Activated naive CD4-positive, alpha-beta T cell treated with anti-CD3 and anti-CD28 coated beads, Interleukin-2, amount 10 ng/mL, durations not matched to agents 7 days and 5 days (primary cell): ENCODE data around the gene REXO4.
"Not testable (repeated sequence)": the region's sequence is repeated elsewhere in the genome, so short reads cannot be mapped to it uniquely, and the experiment has no call there.

ENCODE experiments used
- CTCF ChIA-PET: fragments of 350-600 bp; sonication (Branson Sonifier 250); formaldehyde crosslinking; loops from one replicate; lab custom pipeline; 2021; ENCODE audit warnings: antibody characterized with exemption; lab: Charles Lee
- DNase-seq: peaks from one replicate; pipeline ENCODE4 v3.0.0-alpha.2; 2020
- H3K27ac Mint-ChIP-seq: one replicate; pipeline ENCODE4 v1.8.0; 2021; ENCODE audit warnings: mild to moderate bottlenecking, moderate library complexity, mixed read lengths
- H3K27me3 Mint-ChIP-seq: one replicate; pipeline ENCODE4 v1.8.0; 2021; ENCODE audit warnings: mild to moderate bottlenecking, mixed read lengths
- H3K36me3 Mint-ChIP-seq: one replicate; pipeline ENCODE4 v1.8.0; 2021; ENCODE audit warnings: mixed read lengths
- H3K4me1 Mint-ChIP-seq: one replicate; pipeline ENCODE4 v1.8.0; 2021; ENCODE audit warnings: mixed read lengths
- H3K4me3 Mint-ChIP-seq: one replicate; pipeline ENCODE4 v1.8.0; 2021; ENCODE audit warnings: mild to moderate bottlenecking, moderate library complexity, mixed read lengths
- H3K9me3 Mint-ChIP-seq: one replicate; pipeline ENCODE4 v1.8.0; 2021; ENCODE audit warnings: mixed read lengths

REXO4 gene

GRCh38 chr9:133383438-133383837, 34.4 kb downstream of the REXO4 start:
- Mint-ChIP-seq H3K4me3 (no peak overlapping the region), H3K4me1 (no peaks in the 10 kb centered on the region), H3K27me3 (peaks cover 1% of the 10 kb centered on the region), H3K9me3 (no peaks in the 10 kb centered on the region), H3K27ac (no peak overlapping the region), H3K36me3 (no peaks in the 10 kb centered on the region)
- DNase-seq = no peak
- CTCF ChIA-PET = no interaction called here

GRCh38 chr9:133382507-133383141, 35.2 kb downstream of the REXO4 start:
- H3K27ac Mint-ChIP-seq = no peak overlapping the region
- peaks cover 9% of the 10 kb centered on the region for H3K27me3 Mint-ChIP-seq
- no peak overlapping the region for H3K4me3 Mint-ChIP-seq
- H3K4me1 Mint-ChIP-seq = no peaks in the 10 kb centered on the region
- no peak for DNase-seq
- no peaks in the 10 kb centered on the region for H3K9me3 Mint-ChIP-seq
- CTCF ChIA-PET = no interaction called here
- no peaks in the 10 kb centered on the region for H3K36me3 Mint-ChIP-seq

- Mint-ChIP-seq H3K4me3 (no peak overlapping the region), H3K36me3 (no peaks in the 10 kb centered on the region), H3K27ac (no peak overlapping the region), H3K27me3 (peaks cover 15% of the 10 kb centered on the region), H3K9me3 (no peaks in the 10 kb centered on the region), H3K4me1 (peaks cover 6% of the 10 kb centered on the region)
- DNase-seq = no peak
- CTCF ChIA-PET = no interaction called here
These were observed 37.1 kb downstream of the REXO4 start for GRCh38 chr9:133380734-133381133.

- peaks cover 12% of the 10 kb centered on the region for H3K4me1 Mint-ChIP-seq
- no peaks in the 10 kb centered on the region for H3K9me3 Mint-ChIP-seq
- peaks cover 15% of the 10 kb centered on the region for H3K27me3 Mint-ChIP-seq
- no peak overlapping the region for H3K4me3 Mint-ChIP-seq
- DNase-seq = no peak
- CTCF ChIA-PET = interaction anchor here (1.2 kb wide), 1 partner anchor 22 kb away, joined by 5 read pairs; the partner anchor contains the start of genes SURF1 and SURF2
- H3K27ac Mint-ChIP-seq = no peak overlapping the region
- H3K36me3 Mint-ChIP-seq = peaks cover 7% of the 10 kb centered on the region
These were observed 38.4 kb downstream of the REXO4 start for GRCh38 chr9:133379153-133380086.

- Mint-ChIP-seq H3K9me3 (no peaks in the 10 kb centered on the region), H3K4me3 (no peak overlapping the region), H3K36me3 (peaks cover 7% of the 10 kb centered on the region), H3K27ac (no peak overlapping the region), H3K4me1 (peaks cover 17% of the 10 kb centered on the region), H3K27me3 (peaks cover 15% of the 10 kb centered on the region)
- no peak for DNase-seq
- CTCF ChIA-PET = interaction anchor here (1.2 kb wide), 1 partner anchor 22 kb away, joined by 5 read pairs; the partner anchor contains the start of genes SURF1 and SURF2
These were observed 39.3 kb downstream of the REXO4 start for GRCh38 chr9:133378408-133378962.

GRCh38 chr9:133377721-133378216, 40.0 kb downstream of the REXO4 start:
- DNase-seq = no peak

GRCh38 chr9:133377280-133377679, 40.5 kb downstream of the REXO4 start:
- CTCF ChIA-PET = interaction anchor here (1.3 kb wide), 1 partner anchor 191 kb away, joined by 5 read pairs; no protein-coding TSS in a partner anchor
- Mint-ChIP-seq H3K4me3 (peak overlapping the region; percentile 63), H3K36me3 (peaks cover 13% of the 10 kb centered on the region), H3K27me3 (peaks cover 15% of the 10 kb centered on the region), H3K4me1 (peaks cover 30% of the 10 kb centered on the region)
- not testable (repeated sequence) for DNase-seq, H3K27ac Mint-ChIP-seq, H3K9me3 Mint-ChIP-seq

More at GRCh38 chr9:133377721-133378216, 40.0 kb downstream of the REXO4 start:
- Mint-ChIP-seq H3K4me3 (no peak overlapping the region), H3K9me3 (no peaks in the 10 kb centered on the region), H3K27ac (no peak overlapping the region), H3K4me1 (peaks cover 25% of the 10 kb centered on the region), H3K36me3 (peaks cover 11% of the 10 kb centered on the region), H3K27me3 (peaks cover 15% of the 10 kb centered on the region)
- CTCF ChIA-PET = interaction anchor here (1.3 kb wide), 1 partner anchor 191 kb away, joined by 5 read pairs; no protein-coding TSS in a partner anchor

- DNase-seq = peak; percentile 96
- Mint-ChIP-seq H3K27me3 (peaks cover 15% of the 10 kb centered on the region), H3K4me3 (peak within 1 kb of the TSS; percentile 92), H3K27ac (peak within 1 kb of the TSS; percentile 98), H3K4me1 (peaks cover 42% of the 10 kb centered on the region), H3K36me3 (peaks cover 17% of the 10 kb centered on the region), H3K9me3 (no peaks in the 10 kb centered on the region)
- CTCF ChIA-PET = interaction anchor here (1.0 kb wide), 1 partner anchor 28 kb away, joined by 3 read pairs; no protein-coding TSS in a partner anchor
These were observed 41.8 kb downstream of the REXO4 start, which contains the start of the genes STKLD1 and SURF4 for GRCh38 chr9:133375724-133376654. STKLD1 (plus strand) TSS chr9:133376366; CDS start chr9:133376474, 108 bp downstream. SURF4 (minus strand) TSS chr9:133376060; CDS start chr9:133375969, 91 bp downstream.

GRCh38 chr9:133375116-133375723, 42.6 kb downstream of the REXO4 start:
- Mint-ChIP-seq H3K9me3 (no peaks in the 10 kb centered on the region), H3K27ac (peak overlapping the region; percentile 98), H3K4me3 (peak overlapping the region; percentile 92), H3K27me3 (peaks cover 15% of the 10 kb centered on the region), H3K36me3 (peaks cover 21% of the 10 kb centered on the region), H3K4me1 (peaks cover 50% of the 10 kb centered on the region)
- CTCF ChIA-PET = no interaction called here
- peak; percentile 42 for DNase-seq

GRCh38 chr9:133374612-133375115, 43.1 kb downstream of the REXO4 start:
- peaks cover 56% of the 10 kb centered on the region for H3K4me1 Mint-ChIP-seq
- H3K4me3 Mint-ChIP-seq = peak overlapping the region; percentile 92
- CTCF ChIA-PET = no interaction called here
- peaks cover 15% of the 10 kb centered on the region for H3K27me3 Mint-ChIP-seq
- no peak for DNase-seq
- no peaks in the 10 kb centered on the region for H3K9me3 Mint-ChIP-seq
- H3K36me3 Mint-ChIP-seq = peaks cover 27% of the 10 kb centered on the region
- peak overlapping the region; percentile 98 for H3K27ac Mint-ChIP-seq

GRCh38 chr9:133372144-133372543, 45.7 kb downstream of the REXO4 start:
- peak overlapping the region; percentile 64 for H3K4me3 Mint-ChIP-seq
- H3K36me3 Mint-ChIP-seq = peaks cover 41% of the 10 kb centered on the region
- peaks cover 1% of the 10 kb centered on the region for H3K27me3 Mint-ChIP-seq
- H3K4me1 Mint-ChIP-seq = peaks cover 71% of the 10 kb centered on the region
- CTCF ChIA-PET = interaction anchor here (0.7 to 3.9 kb wide), 9 partner anchors 9 to 33 kb away, joined by 3 to 32 read pairs (median 6); partner anchors contain the start of genes MED22, RPL7A, SURF1 and SURF2
- DNase-seq = no peak
- H3K27ac Mint-ChIP-seq = peak overlapping the region; percentile 96
- H3K9me3 Mint-ChIP-seq = no peaks in the 10 kb centered on the region

- H3K4me3 Mint-ChIP-seq = peak overlapping the region; percentile 64
- peak; percentile 78 for DNase-seq
- H3K27me3 Mint-ChIP-seq = no peaks in the 10 kb centered on the region
- CTCF ChIA-PET = interaction anchor here (0.7 to 3.9 kb wide), 18 partner anchors 9 to 205 kb away, joined by 3 to 32 read pairs (median 5); partner anchors contain the start of genes MED22, RPL7A, SURF1 and SURF2
- H3K9me3 Mint-ChIP-seq = no peaks in the 10 kb centered on the region
- peaks cover 67% of the 10 kb centered on the region for H3K4me1 Mint-ChIP-seq
- peak overlapping the region; percentile 96 for H3K27ac Mint-ChIP-seq
- peaks cover 44% of the 10 kb centered on the region for H3K36me3 Mint-ChIP-seq
These were observed 46.5 kb downstream of the REXO4 start for GRCh38 chr9:133371261-133371711.
